GM19023 (cell line): Measurements from ENCODE around the gene CASK.
"Not testable (repeated sequence)": the region's sequence is repeated elsewhere in the genome, so short reads cannot be mapped to it uniquely, and the experiment has no call there.

Source experiments
- ATAC-seq: cut with Tn5 transposase; IDR thresholded peaks from one replicate; pipeline ENCODE4 v1.9.1; 2021; ENCODE audit warnings: mild to moderate bottlenecking, moderate library complexity; ENCODE audit not compliant: unreplicated experiment

Gene CASK

DNA sequence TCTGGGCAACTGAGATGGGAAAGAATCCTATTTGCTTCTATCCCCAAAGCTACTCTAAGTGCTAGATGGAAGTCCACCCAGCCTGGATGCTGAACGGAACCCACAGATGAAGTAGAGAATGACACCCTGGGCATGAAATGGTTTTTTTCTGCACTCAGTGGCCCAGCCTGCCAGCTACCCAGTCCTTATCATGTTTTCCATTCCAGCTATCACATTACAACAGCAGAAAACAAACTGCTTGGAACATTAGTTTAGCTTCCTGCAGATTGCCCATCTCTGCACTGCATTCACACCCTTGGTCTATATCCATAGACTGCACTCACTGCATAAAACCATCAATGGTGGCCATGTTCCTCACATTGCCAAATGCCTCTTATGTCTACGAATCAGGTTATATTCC lies 397.1 kb downstream of the CASK start:
- no peak for ATAC-seq

DNA sequence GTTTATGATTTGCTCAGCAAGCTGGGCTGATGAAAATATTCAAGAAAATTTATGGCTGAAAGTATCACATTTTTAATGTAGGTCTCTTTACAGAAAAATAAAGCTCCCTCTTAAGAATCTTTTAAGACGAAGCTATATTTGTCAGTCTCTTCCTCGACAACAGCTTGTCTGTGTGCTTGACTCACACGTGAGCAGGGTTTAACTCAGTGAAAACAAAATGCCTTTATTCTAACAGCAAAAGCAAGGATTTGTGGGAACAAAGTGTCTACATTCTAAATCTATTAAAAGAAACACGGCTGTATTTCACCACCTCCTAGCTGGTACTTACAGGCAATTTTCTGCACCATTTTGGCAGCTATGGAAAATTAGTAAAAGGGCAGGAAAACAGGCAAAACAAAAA lies 400.7 kb downstream of the CASK start:
- ATAC-seq: no peak

GRCh38 chrX:41522081-41522480 lies 401.3 kb downstream of the CASK start:
- no peak for ATAC-seq

DNA sequence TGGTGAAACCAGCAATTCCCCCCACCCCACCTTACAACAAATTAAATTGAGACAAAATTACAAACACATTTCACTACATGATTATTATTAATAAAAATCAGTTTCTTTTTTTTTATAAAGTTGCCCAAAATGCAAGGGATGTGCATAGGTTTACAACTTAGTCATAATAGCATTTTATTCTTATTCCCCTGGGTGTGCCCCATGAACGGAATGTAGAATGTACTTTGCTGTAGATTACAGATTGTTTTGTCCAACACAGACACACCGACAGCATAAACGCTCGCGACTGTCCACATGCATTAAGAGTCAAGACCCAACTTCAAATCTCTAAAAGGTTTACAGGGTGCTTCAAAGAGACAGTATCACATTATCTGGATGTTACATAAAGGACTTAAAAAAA lies 403.9 kb downstream of the CASK start:
- no peak for ATAC-seq

GRCh38 chrX:41518841-41519220 lies 404.5 kb downstream of the CASK start:
- ATAC-seq: no peak

- ATAC-seq: no peak
Measured at GRCh38 chrX:41518127-41518840, 405.1 kb downstream of the CASK start.

DNA sequence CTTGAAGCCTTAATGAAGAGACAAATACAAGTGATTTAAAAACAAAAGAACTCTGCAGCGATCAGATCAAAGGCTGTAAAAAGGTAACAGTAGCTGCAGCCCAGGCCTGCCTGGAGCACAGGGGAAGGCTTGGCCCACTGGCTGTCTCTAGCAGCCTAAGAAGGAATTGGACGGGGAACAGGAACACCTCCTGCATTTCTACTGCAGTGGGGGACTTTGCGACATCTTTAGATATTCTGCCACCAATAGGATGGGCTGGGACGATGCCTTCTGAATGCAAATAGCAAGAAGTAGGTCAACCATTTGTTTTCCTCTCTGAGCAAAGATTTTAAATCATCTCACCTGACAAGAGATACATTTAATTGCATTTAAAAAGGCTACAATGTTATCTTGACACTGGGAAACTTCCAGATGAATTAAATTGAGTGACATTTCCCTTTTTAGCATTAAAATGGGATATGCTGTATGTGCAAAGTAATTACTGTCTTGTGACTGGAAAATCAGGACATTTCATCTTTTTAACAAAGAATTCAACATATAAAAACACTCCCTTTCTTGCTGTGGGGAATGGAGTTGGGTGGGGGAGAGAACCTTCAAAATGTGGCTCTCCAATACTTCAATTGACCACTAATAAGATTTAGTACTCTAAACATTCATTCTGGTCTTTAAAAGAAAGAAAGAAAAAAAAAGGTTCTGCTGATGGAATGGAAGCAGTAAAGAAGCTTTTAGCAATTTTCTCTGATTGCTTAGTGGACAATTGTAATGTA lies 406.2 kb downstream of the CASK start:
- ATAC-seq: no peak

DNA sequence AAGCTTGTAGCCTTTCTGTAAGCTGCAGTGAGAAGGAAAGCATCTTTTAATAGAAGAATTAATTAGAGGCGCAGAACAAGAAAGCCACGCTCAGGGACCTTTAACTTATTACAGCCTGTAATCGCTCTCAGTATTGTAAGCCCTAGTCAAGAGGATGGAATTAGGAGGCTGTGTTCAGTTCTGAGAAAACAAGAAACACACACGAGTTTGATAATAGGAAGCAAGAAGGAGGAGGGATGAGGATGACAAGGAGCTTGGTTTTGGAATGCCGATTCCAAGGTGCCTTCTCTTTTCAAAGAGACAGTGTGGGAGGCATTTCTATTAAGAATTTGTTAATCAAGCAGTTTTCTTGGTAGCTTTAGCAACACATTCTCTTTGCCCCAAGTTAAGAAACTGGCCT lies 406.9 kb downstream of the CASK start:
- ATAC-seq: no peak

- ATAC-seq: no peak
Measured at GRCh38 chrX:41515376-41515775, 408.0 kb downstream of the CASK start.

- no peak for ATAC-seq
Measured at GRCh38 chrX:41514179-41514578, 409.2 kb downstream of the CASK start.

DNA sequence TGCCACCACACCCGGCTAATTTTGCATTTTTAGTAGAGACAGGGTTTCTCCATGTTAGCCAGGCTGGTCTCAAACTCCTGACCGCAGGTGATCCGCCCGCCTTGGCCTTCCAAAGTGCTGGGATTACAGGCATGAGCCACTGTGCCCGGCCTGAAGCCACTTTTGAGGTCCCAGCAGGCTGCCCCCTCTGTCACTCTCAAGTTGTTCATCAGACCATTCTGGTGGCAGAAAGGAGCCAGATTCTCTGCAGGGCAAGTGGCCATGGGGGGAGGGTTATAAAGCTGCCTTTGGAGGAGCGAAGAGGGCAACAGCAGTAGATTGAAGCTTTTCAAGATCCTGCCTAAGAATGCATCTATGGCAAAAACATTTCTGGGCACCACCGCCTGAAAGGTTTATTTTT lies 410.5 kb downstream of the CASK start:
- not testable (repeated sequence) for ATAC-seq

- peak; percentile 97 for ATAC-seq
Measured at GRCh38 chrX:41512394-41512793, 411.0 kb downstream of the CASK start.

DNA sequence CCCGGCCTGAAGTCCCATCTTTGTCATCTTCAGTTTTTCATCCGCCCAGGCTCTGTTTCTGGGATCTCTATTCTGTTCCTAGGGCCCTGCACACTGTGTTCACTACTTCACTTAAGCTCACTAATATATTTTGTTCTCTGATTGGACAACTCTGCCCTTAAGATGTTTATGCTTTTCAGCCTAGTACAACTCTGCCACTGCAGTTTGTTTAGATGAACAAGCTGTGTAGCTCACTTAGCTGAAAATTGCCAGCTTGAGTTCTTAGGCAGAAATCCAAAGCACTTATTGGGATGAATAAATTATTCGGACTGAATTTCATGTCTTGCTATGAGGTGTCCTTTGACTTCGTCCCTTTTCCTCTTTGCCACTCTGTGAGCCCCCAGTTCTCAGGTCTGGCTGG lies 415.4 kb downstream of the CASK start:
- no peak for ATAC-seq

GRCh38 chrX:41502004-41502403 lies 421.4 kb downstream of the CASK start:
- ATAC-seq: no peak

DNA sequence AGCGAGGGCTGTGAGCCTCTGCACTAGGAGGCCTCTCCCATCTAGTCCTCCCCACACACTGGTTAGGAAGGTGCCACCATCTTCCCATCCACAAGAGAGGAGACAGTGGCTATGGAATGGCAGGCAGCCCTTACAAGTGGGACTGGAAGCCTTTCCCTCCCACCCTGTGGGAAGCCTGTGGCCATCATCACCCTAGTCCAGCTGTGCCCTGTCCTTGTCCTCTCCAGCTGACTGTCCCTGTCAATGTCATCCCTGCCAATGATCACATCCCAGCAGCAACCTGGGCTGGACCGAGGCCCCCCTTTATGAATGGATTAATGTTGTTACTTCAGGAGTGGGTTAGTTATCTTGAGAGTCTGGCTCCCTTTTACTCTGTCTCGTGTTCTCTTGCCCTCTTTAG lies 423.4 kb downstream of the CASK start:
- no peak for ATAC-seq

GRCh38 chrX:41499195-41499594 lies 424.2 kb downstream of the CASK start:
- ATAC-seq: no peak

GRCh38 chrX:41491267-41492004 lies 431.9 kb downstream of the CASK start:
- no peak for ATAC-seq

DNA sequence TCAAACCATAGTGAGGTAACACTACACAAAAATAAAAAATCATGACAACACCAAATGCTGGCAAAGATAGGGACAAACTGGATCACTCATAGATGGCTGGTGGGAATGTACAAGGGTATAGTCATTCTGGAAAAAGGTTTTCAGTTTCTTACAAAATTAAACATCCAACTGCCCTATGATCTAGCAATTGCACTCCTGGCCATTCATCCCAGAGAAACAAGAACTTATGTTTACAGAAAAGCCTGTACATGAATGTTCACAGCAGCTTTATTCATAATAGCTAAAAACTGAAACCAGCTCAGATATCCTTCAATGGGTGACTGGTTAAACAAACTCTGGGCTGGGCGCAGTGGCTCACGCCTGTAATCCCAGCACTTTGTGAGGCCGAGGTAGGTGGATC lies 432.9 kb downstream of the CASK start:
- no peak for ATAC-seq

DNA sequence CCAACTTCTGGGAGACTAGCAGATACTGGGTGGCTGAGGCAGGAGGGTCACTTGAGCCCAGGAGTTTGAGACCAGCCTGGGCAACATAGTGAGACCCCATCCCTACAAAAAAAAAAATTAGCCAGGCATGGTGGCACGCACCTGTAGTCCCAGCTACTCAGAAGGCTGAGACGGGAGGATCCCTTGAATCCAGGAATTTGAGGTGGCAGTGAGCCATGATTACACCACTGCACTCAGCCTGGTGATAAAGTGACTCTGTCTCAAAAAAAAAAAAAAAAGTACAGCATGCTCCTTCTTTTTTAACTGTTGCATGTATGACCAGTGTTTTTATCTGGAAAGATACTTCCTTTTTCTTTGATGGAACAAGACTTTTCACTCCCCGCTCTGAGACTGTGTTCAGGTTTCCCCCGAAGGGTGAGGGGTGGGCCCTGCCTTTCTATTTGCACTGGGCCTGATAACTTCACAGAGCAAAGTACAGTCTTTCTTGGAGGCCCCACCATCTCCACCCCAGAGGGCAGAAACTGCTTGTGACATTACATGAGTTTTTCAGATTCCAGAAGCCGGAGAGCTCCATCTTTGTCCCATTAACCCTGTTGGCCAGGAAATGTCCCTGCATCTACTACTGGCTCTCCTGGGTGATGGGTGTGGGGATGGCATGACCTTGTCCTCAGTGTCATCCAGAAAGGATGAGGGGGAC lies 441.1 kb downstream of the CASK start:
- no peak for ATAC-seq

DNA sequence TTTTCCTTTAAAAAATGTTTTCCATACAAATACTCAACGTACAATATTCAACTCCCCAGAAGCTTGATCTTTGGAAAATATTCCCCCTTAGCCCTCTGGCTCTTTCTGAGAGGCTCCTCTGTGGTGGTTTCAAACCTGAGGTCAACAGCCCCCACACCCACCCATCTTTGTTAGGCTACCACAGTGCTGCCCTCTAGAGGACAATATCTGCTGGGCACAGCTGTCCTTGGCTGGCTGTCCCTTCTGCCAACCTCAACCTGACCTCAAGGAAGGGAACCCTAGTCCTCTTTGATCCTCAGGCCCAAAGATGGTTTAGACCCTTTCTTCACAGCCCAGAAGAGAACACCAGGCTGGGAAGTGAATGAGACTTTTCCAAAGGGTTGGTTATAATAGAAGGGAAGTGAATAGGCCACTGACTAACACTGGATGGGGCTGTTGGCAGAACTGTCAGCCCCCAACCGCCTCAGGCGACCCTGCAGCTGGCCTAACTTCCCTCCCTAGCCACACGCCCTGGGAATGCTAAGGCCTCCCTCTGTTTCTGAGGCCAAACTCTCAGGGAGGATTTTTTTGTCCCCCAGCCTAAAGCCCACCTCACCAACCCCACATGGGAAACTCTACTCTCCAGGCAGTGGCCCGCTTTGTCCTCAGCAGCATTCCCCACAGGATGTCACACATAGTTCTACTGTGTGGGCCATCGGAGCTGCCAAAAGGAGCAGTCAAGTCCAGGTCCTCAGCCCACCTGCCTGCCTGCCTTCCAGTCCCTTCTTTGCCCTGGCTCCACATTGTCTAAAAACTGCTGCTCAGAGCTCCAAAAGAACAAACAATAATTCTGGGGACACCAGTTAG lies 441.9 kb downstream of the CASK start:
- no peak for ATAC-seq
